ENCODE measurements around the gene MED12L. TPM values are rescaled to one million over a fixed set of nuclear protein-coding genes. Genes with fewer than 3 reads are reported as not detected.

Gene MED12L
- polyA plus RNA-seq, 1 of the 3 experiments (the other 2 are of a cell fraction), result 0.03 TPM

DNA sequence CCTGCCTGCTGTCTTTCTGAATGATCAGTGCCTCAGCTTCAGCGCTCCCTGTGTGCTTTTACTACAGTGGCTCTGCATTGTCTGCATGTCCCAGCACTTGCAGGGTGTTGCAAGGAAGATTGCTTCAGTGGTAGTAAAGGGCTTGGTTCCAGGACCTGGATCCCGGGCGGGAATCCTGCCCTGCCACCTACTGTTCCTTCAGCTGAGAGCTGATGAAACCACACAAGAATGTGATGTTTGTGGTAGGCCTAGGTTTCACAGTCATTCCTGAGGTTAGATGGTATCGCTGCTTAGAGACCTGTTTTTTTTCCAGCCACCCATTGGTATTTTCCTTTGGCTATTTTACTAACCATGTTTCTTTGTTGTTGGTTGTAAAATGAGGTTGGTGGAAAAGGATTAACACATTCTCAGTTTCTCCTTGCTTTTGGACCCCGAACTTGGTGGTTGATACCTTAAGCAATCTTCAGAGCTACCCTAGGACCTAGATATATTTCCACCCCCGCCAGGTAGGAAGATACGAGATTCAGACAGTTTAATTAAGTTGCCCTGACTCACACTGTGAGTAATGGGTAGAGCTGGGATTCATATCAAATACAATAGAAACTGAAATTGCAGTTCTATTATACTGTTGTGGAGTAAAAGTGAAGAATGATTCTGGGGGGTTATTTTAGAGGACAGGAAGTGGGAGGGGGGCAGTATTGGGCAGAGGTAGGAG, 219.8 kb downstream of the MED12L start:
- ChIA-PET POLR2A (no interaction called here), CTCF (interaction anchor here (1.0 to 1.5 kb wide), 4 partner anchors 13 to 137 kb away, joined by 4 to 6 read pairs (median 4); no protein-coding TSS in a partner anchor)
- peak overlapping the region; percentile 2; the same call in 1 of the 2 replicates for H2AFZ ChIP-seq (ENCODE audit: low read depth)
- peak overlapping the region; percentile 12 to 32; a peak in 2 of 4 replicates for H3K4me3 ChIP-seq (ENCODE audit: low read depth in 2 of 2, low read length in 1 of 2)
- peak overlapping the region; percentile 68 to 85; a peak in 3 of 4 replicates for H3K27ac ChIP-seq (ENCODE audit: low read depth in 2 of 2, low read length in 1 of 2)
- H3F3A ChIP-seq (replicated peaks; ENCODE audit: insufficient read depth), result peaks cover 26% of the 10 kb centered on the region
- H3K4me2 ChIP-seq, result peak overlapping the region; percentile 62
- H3K4me1 ChIP-seq (ENCODE audit: control insufficient read depth in 1 of 2, insufficient read depth in 2 of 2, low read depth in 1 of 2, low read length in 1 of 2), result peaks cover 0 to 13% of the 10 kb centered on the region in 2 experiments; a peak in 2 of 4 replicates
- no peaks in the 10 kb centered on the region for H4K20me1 ChIP-seq (ENCODE audit: insufficient read depth)
- H3K27me3 ChIP-seq (ENCODE audit: insufficient read depth), result peaks cover 4% of the 10 kb centered on the region; the same call in 1 of the 2 replicates
- WGBS (ENCODE audit: low lambda C conversion rate), result 16% methylated on average over 7 of the region's 7 CpGs
- H3K9me3 ChIP-seq, result no peaks in the 10 kb centered on the region
- peak overlapping the region; percentile 45; the same call in 1 of the 2 replicates for H3K9ac ChIP-seq
- H3K79me2 ChIP-seq (ENCODE audit: insufficient read depth), result no peaks in the 10 kb centered on the region
- no peaks in the 10 kb centered on the region for H3K36me3 ChIP-seq (replicated peaks in 1 of 2; ENCODE audit: control insufficient read depth in 1 of 2, insufficient read depth in 2 of 2, low read length in 1 of 2)
- TF ChIP-seq RAD21 (IDR thresholded peaks at IDR 0.05; ENCODE audit: low read length), result no peak
- peak; percentile 53; the same call in 1 of the 2 replicates for TF ChIP-seq REST (IDR thresholded peaks at IDR 0.05; ENCODE audit: low read depth, low read length)
- peak; percentile 75; the same call in 1 of the 2 replicates for TF ChIP-seq ZBTB33 (IDR thresholded peaks at IDR 0.05; ENCODE audit: borderline replicate concordance, low read depth)
- TF ChIP-seq TCF12 (IDR thresholded peaks at IDR 0.05), result peak; percentile 98
- peak in 1 of 2 experiments; percentile 92; a peak in 2 of 4 replicates for TF ChIP-seq EP300 (IDR thresholded peaks at IDR 0.05; ENCODE audit: borderline replicate concordance in 1 of 2, low read depth in 1 of 2, low read length in 1 of 2)
- TF ChIP-seq POLR2AphosphoS5 (IDR thresholded peaks at IDR 0.05; ENCODE audit: low read depth, low read length), result peak; percentile 79
- TF ChIP-seq TAF1 (IDR thresholded peaks at IDR 0.05; ENCODE audit: borderline replicate concordance, low read depth, low read length), result no peak
- TF ChIP-seq, protein P1, sequence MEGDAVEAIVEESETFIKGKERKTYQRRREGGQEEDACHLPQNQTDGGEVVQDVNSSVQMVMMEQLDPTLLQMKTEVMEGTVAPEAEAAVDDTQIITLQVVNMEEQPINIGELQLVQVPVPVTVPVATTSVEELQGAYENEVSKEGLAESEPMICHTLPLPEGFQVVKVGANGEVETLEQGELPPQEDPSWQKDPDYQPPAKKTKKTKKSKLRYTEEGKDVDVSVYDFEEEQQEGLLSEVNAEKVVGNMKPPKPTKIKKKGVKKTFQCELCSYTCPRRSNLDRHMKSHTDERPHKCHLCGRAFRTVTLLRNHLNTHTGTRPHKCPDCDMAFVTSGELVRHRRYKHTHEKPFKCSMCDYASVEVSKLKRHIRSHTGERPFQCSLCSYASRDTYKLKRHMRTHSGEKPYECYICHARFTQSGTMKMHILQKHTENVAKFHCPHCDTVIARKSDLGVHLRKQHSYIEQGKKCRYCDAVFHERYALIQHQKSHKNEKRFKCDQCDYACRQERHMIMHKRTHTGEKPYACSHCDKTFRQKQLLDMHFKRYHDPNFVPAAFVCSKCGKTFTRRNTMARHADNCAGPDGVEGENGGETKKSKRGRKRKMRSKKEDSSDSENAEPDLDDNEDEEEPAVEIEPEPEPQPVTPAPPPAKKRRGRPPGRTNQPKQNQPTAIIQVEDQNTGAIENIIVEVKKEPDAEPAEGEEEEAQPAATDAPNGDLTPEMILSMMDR (IDR thresholded peaks at IDR 0.05), result peak; percentile 33
- TF ChIP-seq, protein P2, sequence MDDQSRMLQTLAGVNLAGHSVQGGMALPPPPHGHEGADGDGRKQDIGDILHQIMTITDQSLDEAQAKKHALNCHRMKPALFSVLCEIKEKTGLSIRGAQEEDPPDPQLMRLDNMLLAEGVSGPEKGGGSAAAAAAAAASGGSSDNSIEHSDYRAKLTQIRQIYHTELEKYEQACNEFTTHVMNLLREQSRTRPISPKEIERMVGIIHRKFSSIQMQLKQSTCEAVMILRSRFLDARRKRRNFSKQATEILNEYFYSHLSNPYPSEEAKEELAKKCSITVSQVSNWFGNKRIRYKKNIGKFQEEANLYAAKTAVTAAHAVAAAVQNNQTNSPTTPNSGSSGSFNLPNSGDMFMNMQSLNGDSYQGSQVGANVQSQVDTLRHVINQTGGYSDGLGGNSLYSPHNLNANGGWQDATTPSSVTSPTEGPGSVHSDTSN (IDR thresholded peaks at IDR 0.05), result peak; percentile 88
- peak; percentile 29; the same call in 1 of the 2 replicates for TF ChIP-seq FOXM1 (IDR thresholded peaks at IDR 0.05; ENCODE audit: low read depth)
- TF ChIP-seq JUND (IDR thresholded peaks at IDR 0.05), result peak; percentile 91
- TF ChIP-seq MXI1 (IDR thresholded peaks at IDR 0.05; ENCODE audit: low read depth, low read length), result no peak
- no peak for TF ChIP-seq SMC3 (IDR thresholded peaks at IDR 0.05; ENCODE audit: low read depth, low read length)
- peak; percentile 63 for TF ChIP-seq FOSL2 (IDR thresholded peaks at IDR 0.05; ENCODE audit: borderline replicate concordance, low read depth)
- no peak for TF ChIP-seq MEF2A (IDR thresholded peaks at IDR 0.05; ENCODE audit: borderline replicate concordance, low read depth)
- TF ChIP-seq TEAD4 (IDR thresholded peaks at IDR 0.05; ENCODE audit: borderline replicate concordance, insufficient read depth), result peak; percentile 97
- TF ChIP-seq YY1 (IDR thresholded peaks at IDR 0.05; ENCODE audit: low read depth), result no peak
- TF ChIP-seq, protein P3, sequence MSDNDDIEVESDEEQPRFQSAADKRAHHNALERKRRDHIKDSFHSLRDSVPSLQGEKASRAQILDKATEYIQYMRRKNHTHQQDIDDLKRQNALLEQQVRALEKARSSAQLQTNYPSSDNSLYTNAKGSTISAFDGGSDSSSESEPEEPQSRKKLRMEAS (IDR thresholded peaks at IDR 0.05; ENCODE audit: low read depth), result peak; percentile 68
- no peak for TF ChIP-seq RCOR1 (IDR thresholded peaks at IDR 0.05; ENCODE audit: low read length)
- peak; percentile 85 for TF ChIP-seq NFIC (IDR thresholded peaks at IDR 0.05; ENCODE audit: borderline replicate concordance)
- TF ChIP-seq RXRA (IDR thresholded peaks at IDR 0.05; ENCODE audit: borderline replicate concordance, low read depth), result peak; percentile 64; the same call in 1 of the 2 replicates
- H3K9me2 ChIP-seq, result no peaks in the 10 kb centered on the region
- DNase-seq, result peak; percentile 4

Data from SK-N-SH (cell line).